Urinary bladder (tissue), 4 donors: ENCODE results near the gene SRGAP3. TPM values are rescaled to one million over a fixed set of nuclear protein-coding genes. Genes with fewer than 3 reads are reported as not detected.
"Not testable (repeated sequence)": the region's sequence is repeated elsewhere in the genome, so short reads cannot be mapped to it uniquely, and the experiment has no call there.

ENCODE experiments used
- DNase-seq: peaks from one replicate; pipeline ENCODE4 v3.0.0-alpha.2; 2015; ENCODE audit errors: extremely low spot score
- H3K27ac ChIP-seq: one replicate; pipeline ENCODE4 v1.5.1; 2013; ENCODE audit warnings: low read depth, mild to moderate bottlenecking, moderate library complexity
- H3K36me3 ChIP-seq: one replicate; pipeline ENCODE4 v1.6.1; 2013; ENCODE audit warnings: mild to moderate bottlenecking, moderate library complexity; ENCODE audit not compliant: insufficient read depth
- H3K4me1 ChIP-seq: one replicate; pipeline ENCODE4 v1.6.1; 2013; ENCODE audit warnings: mild to moderate bottlenecking, moderate library complexity; ENCODE audit not compliant: insufficient read depth
- H3K4me3 ChIP-seq: one replicate; pipeline ENCODE4 v1.5.1; 2013; ENCODE audit warnings: low read depth, low read length
- WGBS: extraction: QIAGEN DNeasy Blood & Tissue Kit; methylation state at CpG from one replicate; pipeline ENCODE4 v1.1.7; 2013; 5-methylcytosine and 5-hydroxymethylcytosine counted together
- polyA plus RNA-seq: library from polyadenylated mRNA; stranded (reverse); fragments of 200-250 nt; gene quantifications from one replicate; pipeline ENCODE4 v1.2.3, GENCODE V29; 2013
- total RNA-seq: library from RNA; depleted of rRNA; stranded (reverse); fragments of >200 nt; gene quantifications from one replicate; pipeline ENCODE4 v1.2.3, GENCODE V29; 2014
- donor health status: healthy with polysubstance abuse.
- donor health status: healthy.

The SRGAP3 gene
- total RNA-seq (21.4 TPM), polyA plus RNA-seq (3.1 TPM)

- WGBS: 4% methylated on average over 28 of the region's 28 CpGs
- Histone ChIP-seq H3K36me3 (no peaks in the 10 kb centered on the region), H3K27ac (no peak within 1 kb of the TSS), H3K4me3 (peak within 1 kb of the TSS; percentile 32), H3K4me1 (no peaks in the 10 kb centered on the region)
- peak; percentile 94 for DNase-seq
These were observed at the start of gene SRGAP3 for GRCh38 chr3:9249273-9250192. Gene SRGAP3, minus strand, starts transcription at chr3:9249646. Its CDS starts 695 bp downstream, at chr3:9248951.

GRCh38 chr3:9298236-9298635 is 48.8 kb upstream of the SRGAP3 start:
- Histone ChIP-seq H3K4me1 (no peaks in the 10 kb centered on the region), H3K27ac (no peak overlapping the region), H3K36me3 (no peaks in the 10 kb centered on the region), H3K4me3 (no peak overlapping the region)
- DNase-seq: no peak

GRCh38 chr3:9296241-9296640 is 46.8 kb upstream of the SRGAP3 start:
- Histone ChIP-seq H3K27ac (no peak overlapping the region), H3K36me3 (no peaks in the 10 kb centered on the region), H3K4me1 (no peaks in the 10 kb centered on the region), H3K4me3 (no peak overlapping the region)
- DNase-seq: no peak
- WGBS: 98% methylated on average over 1 of the region's 1 CpG

- DNase-seq: no peak
- no peaks in the 10 kb centered on the region for H3K36me3 ChIP-seq
- H3K4me1 ChIP-seq: no peaks in the 10 kb centered on the region
- no peak overlapping the region for H3K27ac ChIP-seq
- no peak overlapping the region for H3K4me3 ChIP-seq
These were observed 45.6 kb upstream of the SRGAP3 start for GRCh38 chr3:9295007-9295406.

- H3K4me1 ChIP-seq, H3K36me3 ChIP-seq, H3K4me3 ChIP-seq, DNase-seq, H3K27ac ChIP-seq: not testable (repeated sequence)
- 90% methylated on average over 2 of the region's 2 CpGs for WGBS
These were observed 44.5 kb upstream of the SRGAP3 start for GRCh38 chr3:9293953-9294352.

- no peak for DNase-seq
- H3K36me3 ChIP-seq: no peaks in the 10 kb centered on the region
- H3K4me1 ChIP-seq: no peaks in the 10 kb centered on the region
- H3K27ac ChIP-seq: no peak overlapping the region
- WGBS: 72% methylated on average over 3 of the region's 3 CpGs
- no peak overlapping the region for H3K4me3 ChIP-seq
These were observed 43.6 kb upstream of the SRGAP3 start for GRCh38 chr3:9293076-9293475.

GRCh38 chr3:9292516-9292915 is 43.1 kb upstream of the SRGAP3 start:
- no peaks in the 10 kb centered on the region for H3K4me1 ChIP-seq
- no peak overlapping the region for H3K4me3 ChIP-seq
- no peak for DNase-seq
- WGBS: 85% methylated on average over 2 of the region's 2 CpGs
- no peaks in the 10 kb centered on the region for H3K36me3 ChIP-seq
- H3K27ac ChIP-seq: no peak overlapping the region

GRCh38 chr3:9291821-9292410 is 42.5 kb upstream of the SRGAP3 start:
- Histone ChIP-seq H3K27ac (no peak overlapping the region), H3K36me3 (no peaks in the 10 kb centered on the region), H3K4me1 (no peaks in the 10 kb centered on the region), H3K4me3 (no peak overlapping the region)
- 62% methylated on average over 6 of the region's 6 CpGs for WGBS
- no peak for DNase-seq

GRCh38 chr3:9290566-9290965 is 41.1 kb upstream of the SRGAP3 start:
- H3K36me3 ChIP-seq: no peaks in the 10 kb centered on the region
- no peak for DNase-seq
- 68% methylated on average over 2 of the region's 2 CpGs for WGBS
- H3K4me3 ChIP-seq: no peak overlapping the region
- H3K27ac ChIP-seq: no peak overlapping the region
- H3K4me1 ChIP-seq: no peaks in the 10 kb centered on the region

- H3K27ac ChIP-seq, DNase-seq, H3K4me1 ChIP-seq, H3K36me3 ChIP-seq, H3K4me3 ChIP-seq: not testable (repeated sequence)
- WGBS: 97% methylated on average over 8 of the region's 8 CpGs
These were observed 32.1 kb upstream of the SRGAP3 start for GRCh38 chr3:9281533-9281932.

- Histone ChIP-seq H3K27ac (no peak overlapping the region), H3K4me1 (no peaks in the 10 kb centered on the region), H3K4me3 (no peak overlapping the region), H3K36me3 (no peaks in the 10 kb centered on the region)
- DNase-seq: no peak
- WGBS: 43% methylated on average over 11 of the region's 11 CpGs
These were observed 31.2 kb upstream of the SRGAP3 start for GRCh38 chr3:9280451-9281219.

- 29% methylated on average over 6 of the region's 6 CpGs for WGBS
These were observed 30.5 kb upstream of the SRGAP3 start for GRCh38 chr3:9279966-9280365.

GRCh38 chr3:9278498-9278897 is 29.1 kb upstream of the SRGAP3 start:
- 79% methylated on average over 4 of the region's 4 CpGs for WGBS
- Histone ChIP-seq H3K27ac (no peak overlapping the region), H3K4me1 (no peaks in the 10 kb centered on the region), H3K36me3 (no peaks in the 10 kb centered on the region), H3K4me3 (no peak overlapping the region)
- no peak for DNase-seq

More at GRCh38 chr3:9279966-9280365, 30.5 kb upstream of the SRGAP3 start:
- no peak overlapping the region for H3K27ac ChIP-seq
- H3K36me3 ChIP-seq: no peaks in the 10 kb centered on the region
- no peak for DNase-seq
- H3K4me3 ChIP-seq: no peak overlapping the region
- no peaks in the 10 kb centered on the region for H3K4me1 ChIP-seq

GRCh38 chr3:9278085-9278484 is 28.6 kb upstream of the SRGAP3 start:
- Histone ChIP-seq H3K27ac (no peak overlapping the region), H3K4me3 (no peak overlapping the region), H3K4me1 (no peaks in the 10 kb centered on the region), H3K36me3 (no peaks in the 10 kb centered on the region)
- 64% methylated on average over 1 of the region's 1 CpG for WGBS
- DNase-seq: no peak
